ES-I3 (cell line): ENCODE data around the gene PCDHB7.
A peak's percentile ranks its signal among the peaks of the same experiment; 100 is the strongest.
"Not testable (repeated sequence)": the region's sequence is repeated elsewhere in the genome, so short reads cannot be mapped to it uniquely, and the experiment has no call there.

Source experiments
- H3K36me3 ChIP-seq: 2 replicates; pipeline ENCODE4 v1.6.1; 2013; ENCODE audit warnings: mild to moderate bottlenecking, low read length, control low read depth, moderate library complexity; ENCODE audit not compliant: insufficient read depth
- H3K4me1 ChIP-seq: 2 replicates; pipeline ENCODE4 v1.6.1; 2013; ENCODE audit warnings: mild to moderate bottlenecking, control low read depth, low read length; ENCODE audit not compliant: insufficient read depth
- H3K9ac ChIP-seq: 2 replicates; pipeline ENCODE4 v1.6.1; 2013; ENCODE audit warnings: low read depth, mild to moderate bottlenecking, low read length, moderate library complexity
- H3K9me3 ChIP-seq: 2 replicates; pipeline ENCODE4 v1.6.1; 2013; ENCODE audit warnings: mild to moderate bottlenecking, low read length, moderate library complexity; ENCODE audit not compliant: control insufficient read depth, insufficient read depth

Gene PCDHB7

DNA sequence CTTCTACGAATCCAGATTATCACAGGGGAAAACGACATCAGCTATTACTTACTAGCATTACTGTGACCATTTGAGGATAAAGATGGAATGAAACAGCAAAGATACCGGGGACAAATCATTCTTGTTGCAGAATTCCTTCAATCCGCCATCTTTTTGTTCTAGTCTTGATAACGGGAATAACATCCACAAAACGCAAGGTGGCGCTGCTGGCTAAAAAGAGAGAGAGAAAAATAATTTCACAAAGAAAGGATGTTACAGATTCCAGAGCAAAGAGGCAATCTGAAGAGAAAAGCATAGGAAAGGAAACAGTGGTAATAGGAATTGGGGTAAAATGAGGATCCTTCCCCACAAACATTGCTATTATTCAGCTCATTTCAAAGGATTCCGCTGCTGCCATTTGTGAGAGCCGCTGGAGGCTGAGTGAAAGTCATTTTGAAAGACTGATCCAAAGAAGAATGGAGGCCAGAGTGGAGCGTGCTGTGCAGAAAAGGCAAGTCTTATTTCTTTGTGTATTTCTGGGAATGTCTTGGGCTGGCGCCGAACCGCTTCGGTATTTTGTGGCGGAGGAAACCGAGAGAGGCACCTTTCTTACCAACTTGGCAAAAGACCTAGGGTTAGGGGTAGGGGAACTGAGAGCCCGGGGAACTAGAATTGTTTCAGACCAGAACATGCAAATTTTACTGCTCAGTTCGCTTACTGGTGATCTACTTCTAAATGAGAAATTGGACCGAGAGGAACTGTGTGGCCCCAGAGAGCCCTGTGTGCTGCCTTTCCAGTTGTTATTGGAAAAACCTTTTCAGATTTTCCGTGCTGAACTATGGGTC, at the start of gene PCDHB7:
TSS of gene PCDHB7 (plus strand) at position 264 of the 824 bp plus-strand sequence. CDS start at position 456, 192 bp downstream.
- Histone ChIP-seq H3K36me3 (no peaks in the 10 kb centered on the region), H3K9ac (no peak within 1 kb of the TSS), H3K9me3 (no peaks in the 10 kb centered on the region; the same call in 1 of the 2 replicates), H3K4me1 (no peaks in the 10 kb centered on the region)

DNA sequence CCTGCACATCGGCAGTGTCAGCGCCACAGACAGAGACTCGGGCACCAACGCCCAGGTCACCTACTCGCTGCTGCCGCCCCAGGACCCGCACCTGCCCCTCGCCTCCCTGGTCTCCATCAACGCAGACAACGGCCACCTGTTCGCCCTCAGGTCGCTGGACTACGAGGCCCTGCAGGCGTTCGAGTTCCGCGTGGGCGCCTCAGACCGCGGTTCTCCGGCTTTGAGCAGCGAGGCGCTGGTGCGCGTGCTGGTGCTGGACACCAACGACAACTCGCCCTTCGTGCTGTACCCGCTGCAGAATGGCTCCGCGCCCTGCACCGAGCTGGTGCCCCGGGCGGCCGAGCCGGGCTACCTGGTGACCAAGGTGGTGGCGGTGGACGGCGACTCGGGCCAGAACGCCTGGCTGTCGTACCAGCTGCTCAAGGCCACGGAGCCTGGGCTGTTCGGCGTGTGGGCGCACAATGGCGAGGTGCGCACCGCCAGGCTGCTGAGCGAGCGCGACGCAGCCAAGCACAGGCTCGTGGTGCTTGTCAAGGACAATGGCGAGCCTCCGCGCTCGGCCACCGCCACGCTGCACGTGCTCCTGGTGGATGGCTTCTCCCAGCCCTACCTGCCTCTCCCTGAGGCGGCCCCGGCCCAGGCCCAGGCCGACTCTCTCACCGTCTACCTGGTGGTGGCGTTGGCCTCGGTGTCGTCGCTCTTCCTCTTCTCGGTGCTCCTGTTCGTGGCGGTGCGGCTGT, 48.9 kb upstream of the PCDHB7 start:
- H3K36me3 ChIP-seq, H3K9ac ChIP-seq, H3K4me1 ChIP-seq, H3K9me3 ChIP-seq: not testable (repeated sequence)

DNA sequence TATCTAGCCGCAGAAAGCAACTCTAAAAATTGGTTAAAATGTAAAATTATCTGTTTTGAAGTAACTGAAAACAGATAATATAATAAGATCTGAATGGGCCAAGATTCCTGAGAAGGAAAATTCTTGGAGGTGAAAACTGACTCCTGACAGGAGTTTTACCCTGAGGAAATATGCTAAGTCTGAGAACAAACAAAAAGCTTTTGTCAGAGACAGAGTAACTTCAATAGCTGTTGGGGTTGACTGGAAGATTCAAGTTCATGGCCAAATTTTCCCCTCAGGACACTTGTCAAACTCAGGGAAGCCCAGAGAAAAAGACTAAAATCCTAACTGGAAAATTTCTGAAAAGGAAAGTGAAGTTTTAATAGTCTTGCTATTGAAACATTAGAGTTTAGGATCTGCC, 45.1 kb upstream of the PCDHB7 start:
- no peaks in the 10 kb centered on the region for H3K4me1 ChIP-seq
- no peak overlapping the region for H3K9ac ChIP-seq
- no peaks in the 10 kb centered on the region for H3K9me3 ChIP-seq
- no peaks in the 10 kb centered on the region for H3K36me3 ChIP-seq

DNA sequence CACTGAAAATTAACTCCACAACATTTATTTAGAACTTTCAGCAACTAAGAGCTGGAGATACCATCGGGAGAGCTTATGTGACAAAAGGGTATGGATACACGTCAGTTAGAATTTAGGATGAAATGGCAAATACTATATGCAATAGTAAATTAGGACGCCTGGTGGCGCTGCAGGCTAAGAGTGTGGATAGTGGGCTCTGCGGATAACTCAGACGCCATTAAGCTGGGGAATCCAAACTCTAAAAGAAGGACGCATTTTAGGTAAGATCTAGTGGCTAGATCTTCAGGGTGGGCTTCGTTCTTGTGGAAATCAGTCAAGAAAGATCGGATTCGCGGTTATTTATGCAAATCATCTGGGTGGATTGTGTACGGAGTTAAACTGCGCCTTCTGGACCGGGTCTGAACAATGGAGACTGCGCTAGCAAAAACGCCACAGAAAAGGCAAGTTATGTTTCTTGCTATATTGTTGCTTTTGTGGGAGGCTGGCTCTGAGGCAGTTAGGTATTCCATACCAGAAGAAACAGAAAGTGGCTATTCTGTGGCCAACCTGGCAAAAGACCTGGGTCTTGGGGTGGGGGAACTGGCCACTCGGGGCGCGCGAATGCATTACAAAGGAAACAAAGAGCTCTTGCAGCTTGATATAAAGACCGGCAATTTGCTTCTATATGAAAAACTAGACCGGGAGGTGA, 37.3 kb upstream of the PCDHB7 start, which contains the start of gene PCDHB5:
TSS of gene PCDHB5 (plus strand) at position 177 of the 688 bp plus-strand sequence. CDS start at position 406, 229 bp downstream.
- H3K9me3 ChIP-seq: 0 out of 2 replicates have a peak, but pooled peaks cover 3% of the 10 kb centered on the region
- H3K36me3 ChIP-seq: no peaks in the 10 kb centered on the region
- H3K9ac ChIP-seq: peak within 1 kb of the TSS; percentile 89
- H3K4me1 ChIP-seq: no peaks in the 10 kb centered on the region

DNA sequence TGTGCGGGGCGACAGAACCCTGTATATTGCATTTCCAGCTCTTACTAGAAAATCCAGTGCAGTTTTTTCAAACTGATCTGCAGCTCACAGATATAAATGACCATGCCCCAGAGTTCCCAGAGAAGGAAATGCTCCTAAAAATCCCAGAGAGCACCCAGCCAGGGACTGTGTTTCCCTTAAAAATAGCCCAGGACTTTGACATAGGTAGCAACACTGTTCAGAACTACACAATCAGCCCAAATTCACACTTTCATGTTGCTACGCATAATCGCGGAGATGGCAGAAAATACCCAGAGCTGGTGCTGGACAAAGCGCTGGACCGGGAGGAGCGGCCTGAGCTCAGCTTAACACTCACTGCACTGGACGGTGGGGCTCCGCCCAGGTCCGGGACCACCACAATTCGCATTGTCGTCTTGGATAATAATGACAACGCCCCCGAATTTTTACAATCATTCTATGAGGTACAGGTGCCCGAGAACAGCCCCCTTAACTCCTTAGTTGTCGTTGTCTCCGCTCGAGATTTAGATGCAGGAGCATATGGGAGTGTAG, 36.7 kb upstream of the PCDHB7 start:
- Histone ChIP-seq H3K9me3 (0 out of 2 replicates have a peak, but pooled peaks cover 3% of the 10 kb centered on the region), H3K4me1 (no peaks in the 10 kb centered on the region), H3K9ac (peak overlapping the region; percentile 89), H3K36me3 (no peaks in the 10 kb centered on the region)

DNA sequence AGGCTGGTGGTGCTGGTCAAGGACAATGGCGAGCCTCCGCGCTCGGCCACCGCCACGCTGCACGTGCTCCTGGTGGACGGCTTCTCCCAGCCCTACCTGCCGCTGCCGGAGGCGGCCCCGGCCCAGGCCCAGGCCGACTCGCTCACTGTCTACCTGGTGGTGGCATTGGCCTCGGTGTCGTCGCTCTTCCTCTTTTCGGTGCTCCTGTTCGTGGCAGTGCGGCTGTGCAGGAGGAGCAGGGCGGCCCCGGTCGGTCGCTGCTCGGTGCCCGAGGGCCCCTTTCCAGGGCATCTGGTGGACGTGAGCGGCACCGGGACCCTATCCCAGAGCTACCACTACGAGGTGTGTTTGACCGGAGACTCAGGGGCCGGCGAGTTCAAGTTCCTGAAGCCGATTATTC, 35.1 kb upstream of the PCDHB7 start:
- H3K9me3 ChIP-seq, H3K9ac ChIP-seq, H3K36me3 ChIP-seq, H3K4me1 ChIP-seq: not testable (repeated sequence)

DNA sequence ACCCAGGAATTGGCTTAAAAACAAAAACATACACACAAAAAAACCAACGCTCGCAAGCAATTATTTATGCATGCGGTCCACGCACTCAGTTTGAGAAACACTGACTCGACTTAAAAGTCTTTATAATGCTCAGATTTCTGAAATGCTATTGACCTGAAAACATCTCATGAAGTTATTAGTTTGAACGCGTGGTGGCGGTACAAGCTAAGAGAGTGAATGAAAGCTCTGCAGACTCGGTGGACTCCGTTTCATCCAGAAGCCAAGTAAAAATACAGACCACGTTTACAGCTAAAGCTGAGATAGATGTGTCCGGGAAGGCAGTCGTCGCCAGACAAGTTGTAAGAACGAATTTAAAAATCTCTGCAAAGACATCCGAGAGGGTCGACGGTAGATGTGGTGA, 22.6 kb upstream of the PCDHB7 start, which contains the start of gene PCDHB6:
TSS of gene PCDHB6 (plus strand) at position 246 of the 400 bp plus-strand sequence. CDS start 201 bp downstream, outside the sequence.
- no peaks in the 10 kb centered on the region for H3K36me3 ChIP-seq
- H3K9ac ChIP-seq: no peak within 1 kb of the TSS
- H3K4me1 ChIP-seq: no peaks in the 10 kb centered on the region
- no peaks in the 10 kb centered on the region for H3K9me3 ChIP-seq

DNA sequence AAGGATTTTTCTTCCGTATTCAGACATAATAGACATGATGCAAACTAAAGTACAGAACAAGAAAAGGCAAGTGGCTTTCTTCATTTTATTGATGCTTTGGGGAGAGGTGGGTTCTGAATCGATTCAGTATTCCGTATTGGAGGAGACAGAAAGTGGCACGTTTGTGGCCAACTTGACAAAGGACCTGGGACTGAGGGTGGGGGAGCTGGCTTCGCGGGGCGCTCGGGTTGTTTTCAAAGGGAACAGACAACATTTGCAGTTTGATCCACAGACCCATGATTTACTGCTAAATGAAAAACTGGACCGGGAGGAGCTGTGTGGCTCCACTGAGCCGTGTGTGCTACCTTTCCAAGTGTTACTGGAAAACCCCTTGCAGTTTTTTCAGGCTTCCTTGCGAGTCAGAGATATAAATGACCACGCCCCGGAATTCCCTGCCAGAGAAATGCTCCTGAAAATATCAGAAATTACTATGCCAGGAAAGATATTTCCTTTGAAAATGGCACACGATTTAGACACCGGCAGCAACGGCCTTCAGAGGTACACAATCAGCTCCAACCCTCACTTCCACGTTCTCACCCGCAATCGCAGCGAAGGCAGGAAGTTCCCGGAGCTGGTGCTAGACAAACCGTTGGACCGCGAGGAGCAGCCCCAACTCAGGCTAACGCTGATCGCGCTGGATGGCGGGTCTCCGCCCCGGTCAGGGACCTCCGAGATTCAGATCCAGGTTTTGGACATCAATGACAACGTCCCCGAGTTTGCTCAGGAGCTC, 22.0 kb upstream of the PCDHB7 start:
- Histone ChIP-seq H3K9me3 (no peaks in the 10 kb centered on the region), H3K4me1 (no peaks in the 10 kb centered on the region), H3K36me3 (no peaks in the 10 kb centered on the region), H3K9ac (no peak overlapping the region)

DNA sequence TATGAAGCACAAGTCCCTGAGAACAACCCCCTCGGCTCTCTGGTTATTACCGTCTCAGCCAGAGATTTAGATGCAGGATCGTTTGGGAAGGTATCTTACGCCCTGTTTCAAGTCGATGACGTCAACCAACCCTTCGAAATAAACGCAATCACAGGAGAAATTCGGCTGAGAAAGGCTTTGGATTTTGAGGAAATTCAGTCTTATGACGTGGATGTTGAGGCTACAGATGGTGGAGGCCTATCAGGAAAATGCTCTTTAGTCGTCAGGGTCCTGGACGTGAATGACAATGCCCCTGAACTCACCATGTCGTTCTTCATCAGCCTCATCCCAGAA, 21.5 kb upstream of the PCDHB7 start:
- Histone ChIP-seq H3K9ac (no peak overlapping the region), H3K4me1 (no peaks in the 10 kb centered on the region), H3K36me3 (no peaks in the 10 kb centered on the region), H3K9me3 (no peaks in the 10 kb centered on the region)

DNA sequence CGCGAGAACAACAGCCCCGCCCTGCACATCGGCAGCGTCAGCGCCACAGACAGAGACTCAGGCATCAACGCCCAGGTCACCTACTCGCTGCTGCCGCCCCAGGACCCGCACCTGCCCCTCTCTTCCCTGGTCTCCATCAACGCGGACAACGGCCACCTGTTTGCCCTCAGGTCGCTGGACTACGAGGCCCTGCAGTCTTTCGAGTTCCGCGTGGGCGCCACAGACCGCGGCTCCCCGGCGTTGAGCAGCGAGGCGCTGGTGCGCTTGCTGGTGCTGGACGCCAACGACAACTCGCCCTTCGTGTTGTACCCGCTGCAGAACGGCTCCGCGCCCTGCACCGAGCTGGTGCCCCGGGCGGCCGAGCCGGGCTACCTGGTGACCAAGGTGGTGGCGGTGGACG, 20.8 kb upstream of the PCDHB7 start:
- not testable (repeated sequence) for H3K36me3 ChIP-seq, H3K9ac ChIP-seq, H3K9me3 ChIP-seq, H3K4me1 ChIP-seq

DNA sequence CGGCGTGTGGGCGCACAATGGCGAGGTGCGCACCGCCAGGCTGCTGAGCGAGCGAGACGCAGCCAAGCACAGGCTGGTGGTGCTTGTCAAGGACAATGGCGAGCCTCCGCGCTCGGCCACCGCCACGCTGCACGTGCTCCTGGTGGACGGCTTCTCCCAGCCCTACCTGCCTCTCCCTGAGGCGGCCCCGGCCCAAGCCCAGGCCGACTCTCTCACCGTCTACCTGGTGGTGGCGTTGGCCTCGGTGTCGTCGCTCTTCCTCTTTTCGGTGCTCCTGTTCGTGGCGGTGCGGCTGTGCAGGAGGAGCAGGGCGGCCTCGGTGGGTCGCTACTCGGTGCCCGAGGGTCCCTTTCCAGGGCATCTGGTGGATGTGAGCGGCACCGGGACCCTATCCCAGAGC, 20.3 kb upstream of the PCDHB7 start:
- not testable (repeated sequence) for H3K4me1 ChIP-seq, H3K9me3 ChIP-seq, H3K9ac ChIP-seq, H3K36me3 ChIP-seq

DNA sequence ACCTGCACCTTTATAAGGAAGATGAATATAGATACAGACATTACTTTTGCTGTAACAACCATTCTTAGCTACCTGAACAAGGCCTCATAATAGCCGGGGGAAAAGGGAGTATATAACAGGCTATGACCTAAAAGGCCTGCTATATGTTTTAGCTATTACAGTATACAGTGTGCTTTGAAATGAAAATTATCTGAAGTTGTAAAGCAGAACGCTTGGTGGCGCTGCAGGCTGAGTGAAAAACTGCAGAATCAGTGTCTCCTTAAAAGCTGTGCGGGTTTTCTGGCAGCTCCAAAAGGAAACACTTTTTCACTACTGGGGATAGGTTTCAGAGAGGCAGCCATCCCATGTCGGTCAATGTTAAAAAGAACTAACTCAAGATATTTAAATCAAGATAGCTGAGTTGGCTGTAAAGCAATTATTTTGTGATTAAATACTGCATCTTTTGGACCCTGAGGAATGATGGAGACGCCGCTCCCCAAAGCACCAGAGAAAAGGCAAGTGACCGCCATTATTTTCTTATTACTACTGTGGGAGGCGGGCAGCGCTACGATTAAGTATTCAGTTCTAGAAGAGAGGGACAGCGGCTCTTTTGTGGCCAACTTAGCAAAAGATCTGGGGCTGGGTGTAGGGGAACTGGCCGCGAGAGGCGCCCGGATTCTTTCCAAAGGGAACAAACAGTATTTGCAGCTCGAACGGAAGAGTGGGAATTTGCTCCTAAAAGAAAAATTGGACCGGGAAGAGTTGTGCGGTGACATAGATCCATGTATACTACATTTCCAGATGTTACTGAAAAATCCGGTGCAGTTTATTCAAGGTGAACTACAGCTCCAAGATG, 16.7 kb upstream of the PCDHB7 start:
- Histone ChIP-seq H3K9ac (peak overlapping the region; percentile 41), H3K36me3 (no peaks in the 10 kb centered on the region), H3K4me1 (no peaks in the 10 kb centered on the region), H3K9me3 (no peaks in the 10 kb centered on the region)

DNA sequence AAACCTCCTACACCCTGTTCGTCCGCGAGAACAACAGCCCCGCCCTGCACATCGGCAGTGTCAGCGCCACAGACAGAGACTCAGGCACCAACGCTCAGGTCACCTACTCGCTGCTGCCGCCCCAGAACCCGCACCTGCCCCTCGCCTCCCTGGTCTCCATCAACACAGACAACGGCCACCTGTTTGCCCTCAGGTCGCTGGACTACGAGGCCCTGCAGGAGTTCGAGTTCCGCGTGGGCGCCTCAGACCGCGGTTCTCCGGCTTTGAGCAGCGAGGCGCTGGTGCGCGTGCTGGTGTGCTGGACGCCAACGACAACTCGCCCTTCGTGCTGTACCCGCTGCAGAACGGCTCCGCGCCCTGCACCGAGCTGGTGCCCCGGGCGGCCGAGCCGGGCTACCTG, 15.1 kb upstream of the PCDHB7 start:
- H3K36me3 ChIP-seq, H3K9me3 ChIP-seq, H3K9ac ChIP-seq, H3K4me1 ChIP-seq: not testable (repeated sequence)
